HG03439 (cell line): ENCODE data around the gene TRAPPC12.
"Not testable (repeated sequence)": the region's sequence is repeated elsewhere in the genome, so short reads cannot be mapped to it uniquely, and the experiment has no call there.

Source experiments
- ATAC-seq: cut with Tn5 transposase; IDR thresholded peaks from one replicate; pipeline ENCODE4 v1.9.1; 2021; ENCODE audit warnings: mild to moderate bottlenecking, moderate library complexity; ENCODE audit not compliant: unreplicated experiment

Gene TRAPPC12

DNA sequence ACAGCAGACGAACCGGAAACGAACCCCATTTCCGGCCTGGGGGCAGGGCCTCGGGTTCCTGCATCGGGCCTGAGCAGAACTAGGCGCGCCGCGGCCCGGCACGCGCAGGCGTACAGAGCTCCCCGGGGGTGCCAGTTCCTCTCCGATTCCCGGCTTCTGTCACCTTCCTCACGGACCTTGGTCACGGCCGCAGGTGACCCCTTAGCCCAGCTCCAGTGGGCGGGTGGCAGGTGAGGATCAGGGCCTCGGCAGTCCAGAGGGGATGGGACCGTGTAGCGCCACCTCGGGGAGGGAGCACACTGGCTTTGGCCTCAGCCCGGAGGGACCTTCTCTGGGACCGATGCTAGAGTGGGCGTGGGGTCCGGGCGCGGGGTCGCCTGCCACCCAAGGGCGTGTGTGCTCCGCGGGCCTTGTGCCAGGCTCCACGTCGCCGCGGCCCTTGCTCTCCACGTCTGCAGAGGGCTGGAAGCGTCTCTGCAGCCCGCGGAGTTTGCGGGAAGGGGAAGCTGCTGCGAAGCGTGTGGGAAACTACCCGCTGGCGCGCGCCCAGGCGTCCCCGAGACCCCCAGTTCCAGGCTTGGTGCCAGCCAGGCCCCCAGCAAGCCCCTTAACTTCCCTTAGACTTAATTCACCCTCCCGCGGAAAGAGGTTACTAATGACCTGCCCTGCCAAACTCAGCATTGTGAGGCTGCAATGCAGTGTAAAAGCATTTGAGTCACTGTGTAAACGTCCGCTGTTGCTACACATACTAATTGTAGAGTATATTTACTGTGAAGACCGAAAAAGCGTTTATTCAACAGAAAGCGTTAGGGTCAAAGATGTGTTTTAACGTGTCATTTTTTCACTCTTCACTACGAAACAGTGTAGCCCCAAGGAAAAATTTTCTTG is at the start of gene TRAPPC12:
Gene TRAPPC12 (plus strand): TSS at position 48 of the 888 bp plus-strand sequence. CDS start 7,930 bp downstream, outside the sequence.
- peak; percentile 79 for ATAC-seq

- ATAC-seq, result no peak
Observed at GRCh38 chr2:3332133-3332532, 47.4 kb upstream of the TRAPPC12 start.

DNA sequence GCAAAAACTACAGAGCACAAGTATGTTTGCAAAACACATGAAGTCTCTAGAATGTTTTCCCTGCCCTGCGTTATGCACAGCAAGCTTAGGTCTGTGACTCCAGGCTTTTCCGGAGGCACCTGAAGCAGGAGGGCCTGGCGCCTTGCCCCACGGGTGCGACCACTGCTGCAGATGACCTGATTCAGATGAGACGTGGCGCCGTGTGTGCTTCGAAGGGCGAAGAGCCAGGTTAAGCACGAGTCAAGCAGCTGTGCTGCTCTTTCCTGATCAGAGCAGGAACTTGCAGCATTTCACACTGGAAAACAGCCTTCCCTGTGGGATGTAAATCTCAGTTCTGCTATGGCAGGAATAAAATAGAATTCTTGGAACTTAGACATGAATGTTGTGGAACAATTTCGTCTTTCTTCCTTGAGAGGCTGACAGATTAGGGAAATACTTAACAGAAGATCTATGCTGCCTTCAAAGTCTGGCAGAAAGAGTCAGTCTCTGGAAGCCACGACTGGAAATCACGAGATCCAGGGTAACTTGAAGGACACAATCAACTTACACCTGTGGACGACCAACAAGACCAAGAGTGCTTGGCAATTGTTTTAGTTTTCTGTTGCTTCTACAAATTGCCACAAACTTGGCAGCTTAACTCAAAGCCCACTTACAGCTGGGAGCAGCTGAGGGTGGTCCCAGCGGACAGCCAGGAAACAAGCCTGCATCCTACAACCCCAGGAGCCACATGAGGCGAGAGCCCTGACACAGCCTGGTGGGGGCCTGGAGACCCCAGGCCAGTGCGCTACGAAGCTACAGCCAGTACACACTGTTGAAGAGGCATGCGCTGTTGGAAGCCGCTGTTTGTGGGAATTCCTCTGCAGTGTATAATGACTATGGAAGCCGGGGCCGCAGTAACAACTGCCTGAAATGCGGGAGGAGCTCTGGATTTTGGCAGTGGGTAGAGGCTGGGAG is 44.8 kb upstream of the TRAPPC12 start:
- ATAC-seq, result no peak

- no peak for ATAC-seq
Observed at GRCh38 chr2:3336844-3337243, 42.6 kb upstream of the TRAPPC12 start.

DNA sequence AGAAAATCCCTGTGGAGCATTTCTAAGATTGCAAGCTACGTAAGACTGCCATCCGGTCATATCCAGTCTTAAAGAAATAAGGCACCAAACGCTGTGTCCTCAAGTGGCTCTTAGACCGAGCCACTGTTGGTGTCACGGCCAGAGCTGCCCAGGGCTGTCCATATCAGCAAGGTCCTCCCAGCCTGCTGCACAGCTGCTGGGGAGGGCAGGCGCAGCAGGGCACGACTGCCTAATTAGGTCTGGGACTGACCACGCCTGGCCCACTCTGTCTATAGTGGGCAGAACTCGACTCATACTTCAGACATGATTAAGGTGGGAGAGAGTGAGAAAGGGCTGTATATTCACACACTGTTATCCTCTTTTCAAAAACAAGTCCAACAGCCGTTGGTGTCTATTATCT is 41.2 kb upstream of the TRAPPC12 start:
- no peak for ATAC-seq

DNA sequence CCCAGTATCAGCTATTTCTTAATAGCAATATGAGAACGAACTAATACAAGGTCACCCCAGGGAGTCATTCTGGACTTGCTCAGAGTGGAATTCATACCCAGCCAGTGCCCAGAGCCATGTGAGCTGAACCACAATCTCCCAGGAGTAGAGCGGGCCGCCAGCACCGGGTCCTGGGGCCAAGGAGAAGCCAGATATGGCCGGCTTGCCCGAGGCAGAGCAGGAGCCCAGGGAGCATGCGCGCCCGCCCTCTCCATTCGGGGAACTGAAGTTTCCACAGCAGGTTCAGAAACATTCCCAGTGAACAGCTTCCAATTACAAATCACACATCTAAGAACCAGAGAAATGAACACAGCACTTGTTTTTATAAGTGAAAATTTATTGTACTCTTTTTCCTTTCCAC is 39.4 kb upstream of the TRAPPC12 start:
- ATAC-seq, result no peak

DNA sequence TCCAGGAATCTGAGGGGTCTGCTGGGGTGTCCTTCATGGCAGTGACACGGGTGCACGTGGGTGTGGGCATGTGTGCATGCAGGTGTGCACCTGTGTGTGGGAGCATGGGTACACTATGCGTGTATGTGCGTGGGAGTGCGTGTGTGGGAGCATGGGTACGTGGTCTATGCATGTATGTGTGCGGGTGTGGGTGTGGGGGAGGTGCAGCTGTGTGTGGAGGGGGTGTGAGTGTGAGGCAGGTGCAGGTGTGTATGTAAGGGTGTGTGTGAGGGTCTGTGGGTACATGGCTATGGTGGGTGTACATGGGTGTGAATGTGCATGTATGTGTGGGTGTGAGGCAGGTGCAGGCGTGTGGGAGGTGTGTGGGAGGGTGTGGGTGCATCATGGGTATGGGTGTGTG is 38.2 kb upstream of the TRAPPC12 start:
- ATAC-seq, result no peak

GRCh38 chr2:3342324-3342723 is 37.2 kb upstream of the TRAPPC12 start:
- ATAC-seq, result no peak

DNA sequence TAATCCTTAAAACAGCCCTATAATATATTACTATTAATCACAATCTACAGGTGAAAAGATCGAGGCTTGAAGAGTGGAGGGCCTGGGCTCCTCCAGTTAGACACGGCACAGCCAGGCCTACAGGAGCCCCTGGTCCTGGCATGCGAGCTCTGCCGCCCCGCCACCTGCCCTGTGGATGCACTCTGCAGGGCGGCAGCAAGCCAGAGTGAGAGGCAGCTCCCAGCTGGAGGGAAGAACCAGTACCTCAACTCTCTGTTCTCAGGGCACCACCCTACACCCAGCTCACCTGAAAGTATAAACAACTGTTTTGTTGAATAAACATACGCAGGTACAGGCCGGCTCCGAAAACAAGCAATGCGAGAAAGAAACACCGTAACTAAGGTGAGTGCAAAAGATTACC is 36.5 kb upstream of the TRAPPC12 start:
- no peak for ATAC-seq

GRCh38 chr2:3344897-3345296 is 34.6 kb upstream of the TRAPPC12 start:
- ATAC-seq, result no peak

DNA sequence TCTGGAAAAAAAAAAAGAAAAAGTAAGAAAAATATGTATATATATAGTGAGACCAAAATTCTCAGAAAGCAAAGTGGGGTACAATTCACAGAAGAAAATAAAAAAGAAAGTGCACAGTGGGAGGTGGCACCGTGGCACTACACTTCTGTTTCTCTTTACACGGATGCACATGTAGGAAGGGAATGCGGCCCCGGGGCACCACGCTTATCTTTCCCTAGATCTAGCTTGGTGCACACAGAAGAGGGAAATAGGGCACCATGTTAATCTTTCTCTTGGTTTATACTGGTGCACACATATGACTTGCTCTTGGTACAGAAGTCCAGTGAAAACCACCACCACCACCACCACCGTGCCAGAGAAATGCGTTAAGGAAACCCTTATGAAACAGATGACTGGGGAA is 33.9 kb upstream of the TRAPPC12 start:
- ATAC-seq, result no peak

- no peak for ATAC-seq
Observed at GRCh38 chr2:3348767-3349166, 30.7 kb upstream of the TRAPPC12 start.

DNA sequence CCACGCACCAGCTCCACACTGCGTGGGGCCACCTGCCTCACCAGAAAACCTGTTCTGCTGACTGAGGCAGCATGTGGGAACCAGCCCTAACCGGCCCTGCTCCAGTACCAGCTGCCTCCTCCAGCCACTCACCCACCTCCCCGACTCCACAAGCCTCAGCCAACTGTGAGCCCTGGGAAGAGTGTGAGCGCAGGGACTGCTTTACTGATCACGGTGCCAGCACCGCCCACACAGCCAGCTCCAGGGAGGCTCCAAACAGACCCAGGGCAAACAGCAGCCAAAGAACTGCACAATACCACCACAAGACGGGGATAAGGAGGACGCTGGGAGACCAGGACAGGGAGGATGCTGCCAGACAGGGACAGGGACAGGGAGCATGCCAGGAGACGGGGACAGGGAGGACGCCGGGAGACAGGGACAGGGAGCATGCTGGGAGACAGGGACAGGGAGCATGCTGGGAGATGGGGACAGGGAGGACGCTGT is 30.2 kb upstream of the TRAPPC12 start:
- ATAC-seq, result no peak

DNA sequence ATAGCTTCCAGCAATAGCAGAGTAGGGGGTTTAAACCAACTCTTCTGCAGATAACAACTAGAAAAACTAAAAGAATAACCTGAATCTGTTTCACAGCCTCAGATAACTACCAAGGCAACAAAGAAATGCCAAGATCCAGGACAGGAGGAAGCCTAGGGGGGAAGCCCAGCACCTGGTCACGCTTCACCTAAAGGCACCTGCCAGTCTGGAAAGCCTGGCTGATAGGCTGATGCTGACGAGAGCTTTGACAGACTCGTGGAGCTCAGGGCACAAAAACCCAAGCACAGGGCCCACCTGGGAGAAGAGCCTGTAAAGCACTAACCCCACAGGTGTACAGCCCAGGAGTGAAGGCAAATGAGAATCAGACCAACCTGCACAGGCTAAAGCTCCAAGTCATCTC is 24.5 kb upstream of the TRAPPC12 start:
- ATAC-seq, result no peak

GRCh38 chr2:3355951-3356569 is 23.4 kb upstream of the TRAPPC12 start:
- no peak for ATAC-seq

- ATAC-seq, result no peak
Observed at GRCh38 chr2:3356799-3357198, 22.7 kb upstream of the TRAPPC12 start.

GRCh38 chr2:3357446-3357845 is 22.0 kb upstream of the TRAPPC12 start:
- ATAC-seq, result not testable (repeated sequence)

- ATAC-seq, result no peak
Observed at GRCh38 chr2:3357926-3358325, 21.6 kb upstream of the TRAPPC12 start.

DNA sequence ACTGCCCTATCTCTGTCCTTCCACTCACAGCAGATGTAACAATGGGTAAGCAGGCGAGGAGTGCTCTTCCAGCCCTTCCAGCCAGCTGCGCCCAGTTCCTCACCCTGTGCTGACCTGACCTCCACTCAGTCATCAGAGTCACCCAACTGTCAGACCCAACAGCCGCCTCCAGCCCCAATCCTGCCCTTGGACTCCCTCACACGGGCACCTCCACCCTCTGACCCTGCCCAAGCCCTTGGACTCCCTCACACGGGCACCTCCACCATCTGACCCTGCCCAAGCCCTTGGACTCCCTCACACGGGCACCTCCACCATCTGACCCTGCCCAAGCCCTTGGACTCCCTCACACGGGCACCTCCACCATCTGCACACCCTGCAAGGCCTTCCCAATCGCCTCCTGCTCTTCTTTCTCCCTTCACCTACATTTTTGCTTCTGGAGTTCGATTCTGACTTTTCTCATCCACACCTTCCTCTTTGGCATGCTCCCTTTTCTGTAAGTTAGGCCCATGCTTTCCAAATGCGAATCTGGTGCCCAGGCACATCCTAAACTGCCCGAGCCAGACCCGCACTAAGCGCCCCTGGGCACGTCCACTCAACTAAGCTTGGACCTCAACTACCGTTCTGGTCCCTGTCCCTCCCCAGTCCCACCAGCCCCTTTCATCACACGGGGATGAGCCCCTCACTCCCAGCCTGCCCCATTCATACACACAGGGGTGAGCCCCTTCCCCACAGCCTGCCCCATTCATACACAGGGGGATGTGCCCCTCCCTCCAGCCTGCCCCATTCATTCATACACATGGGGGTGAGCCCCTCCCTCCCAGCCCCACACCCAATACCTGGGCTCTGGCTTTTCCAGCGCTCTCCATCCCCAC is 17.7 kb upstream of the TRAPPC12 start:
- no peak for ATAC-seq

GRCh38 chr2:3365219-3365618 is 14.3 kb upstream of the TRAPPC12 start:
- ATAC-seq, result no peak
